ENCODE measurements around the gene FA2H.

DNA sequence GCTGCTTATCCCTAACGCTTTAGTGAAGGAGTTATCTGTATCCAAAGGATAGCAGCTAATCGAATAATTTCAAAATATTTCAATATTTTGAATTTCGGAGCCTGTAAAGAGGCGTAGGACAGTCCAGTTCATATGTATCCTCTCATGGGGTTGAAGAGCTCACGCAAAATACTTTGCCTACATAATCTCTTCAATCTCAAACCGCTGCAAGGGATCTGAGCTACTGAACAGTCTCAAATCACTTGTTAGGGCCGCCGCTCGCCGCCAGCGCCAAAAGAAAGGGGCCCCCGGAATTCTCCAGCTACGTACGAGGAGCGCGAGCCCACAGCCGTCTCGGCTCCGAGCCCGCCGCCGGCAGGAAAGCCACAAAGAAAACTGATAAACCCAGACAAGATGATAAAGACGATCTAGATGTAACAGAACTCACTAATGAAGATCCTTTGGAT, 107.3 kb downstream of the FA2H start:
- TF ChIP-seq, protein P1, sequence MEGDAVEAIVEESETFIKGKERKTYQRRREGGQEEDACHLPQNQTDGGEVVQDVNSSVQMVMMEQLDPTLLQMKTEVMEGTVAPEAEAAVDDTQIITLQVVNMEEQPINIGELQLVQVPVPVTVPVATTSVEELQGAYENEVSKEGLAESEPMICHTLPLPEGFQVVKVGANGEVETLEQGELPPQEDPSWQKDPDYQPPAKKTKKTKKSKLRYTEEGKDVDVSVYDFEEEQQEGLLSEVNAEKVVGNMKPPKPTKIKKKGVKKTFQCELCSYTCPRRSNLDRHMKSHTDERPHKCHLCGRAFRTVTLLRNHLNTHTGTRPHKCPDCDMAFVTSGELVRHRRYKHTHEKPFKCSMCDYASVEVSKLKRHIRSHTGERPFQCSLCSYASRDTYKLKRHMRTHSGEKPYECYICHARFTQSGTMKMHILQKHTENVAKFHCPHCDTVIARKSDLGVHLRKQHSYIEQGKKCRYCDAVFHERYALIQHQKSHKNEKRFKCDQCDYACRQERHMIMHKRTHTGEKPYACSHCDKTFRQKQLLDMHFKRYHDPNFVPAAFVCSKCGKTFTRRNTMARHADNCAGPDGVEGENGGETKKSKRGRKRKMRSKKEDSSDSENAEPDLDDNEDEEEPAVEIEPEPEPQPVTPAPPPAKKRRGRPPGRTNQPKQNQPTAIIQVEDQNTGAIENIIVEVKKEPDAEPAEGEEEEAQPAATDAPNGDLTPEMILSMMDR (conservative IDR thresholded peaks at IDR 0.05 in 1 of 2, IDR thresholded peaks at IDR 0.05 in 1 of 2; ENCODE audit: extremely low read depth in 1 of 2, insufficient read depth in 1 of 2, low read depth in 1 of 2, low read length in 2 of 2), result no peak
- no peak for TF ChIP-seq EZH2 (IDR thresholded peaks at IDR 0.05; ENCODE audit: borderline replicate concordance, low read length)

All from mammary epithelial cell (primary cell).